HG03442 (cell line): ENCODE measurements around the gene CDC42BPB.

Experiments
- ATAC-seq: cut with Tn5 transposase; IDR thresholded peaks from one replicate; pipeline ENCODE4 v1.9.1; 2021; ENCODE audit warnings: mild to moderate bottlenecking, moderate library complexity; ENCODE audit not compliant: unreplicated experiment

Gene CDC42BPB

DNA sequence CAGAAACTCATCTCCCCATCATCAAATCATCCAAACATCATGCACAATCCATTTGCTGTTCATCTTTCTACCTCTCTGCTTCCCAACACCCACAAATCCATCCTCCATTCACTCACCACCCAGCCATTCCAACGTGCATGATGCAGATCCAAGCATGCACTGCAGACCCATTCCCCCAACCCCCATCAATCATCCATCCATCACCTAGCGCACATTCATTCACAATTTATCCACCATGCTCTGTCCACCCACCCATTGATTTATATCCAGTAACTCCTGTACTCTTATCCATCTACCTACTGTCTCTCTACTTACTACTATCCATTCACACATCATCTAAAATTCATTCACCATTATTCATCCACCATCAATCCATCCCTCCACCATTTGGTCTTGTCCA, 138.9 kb downstream of the CDC42BPB start:
- no peak for ATAC-seq

DNA sequence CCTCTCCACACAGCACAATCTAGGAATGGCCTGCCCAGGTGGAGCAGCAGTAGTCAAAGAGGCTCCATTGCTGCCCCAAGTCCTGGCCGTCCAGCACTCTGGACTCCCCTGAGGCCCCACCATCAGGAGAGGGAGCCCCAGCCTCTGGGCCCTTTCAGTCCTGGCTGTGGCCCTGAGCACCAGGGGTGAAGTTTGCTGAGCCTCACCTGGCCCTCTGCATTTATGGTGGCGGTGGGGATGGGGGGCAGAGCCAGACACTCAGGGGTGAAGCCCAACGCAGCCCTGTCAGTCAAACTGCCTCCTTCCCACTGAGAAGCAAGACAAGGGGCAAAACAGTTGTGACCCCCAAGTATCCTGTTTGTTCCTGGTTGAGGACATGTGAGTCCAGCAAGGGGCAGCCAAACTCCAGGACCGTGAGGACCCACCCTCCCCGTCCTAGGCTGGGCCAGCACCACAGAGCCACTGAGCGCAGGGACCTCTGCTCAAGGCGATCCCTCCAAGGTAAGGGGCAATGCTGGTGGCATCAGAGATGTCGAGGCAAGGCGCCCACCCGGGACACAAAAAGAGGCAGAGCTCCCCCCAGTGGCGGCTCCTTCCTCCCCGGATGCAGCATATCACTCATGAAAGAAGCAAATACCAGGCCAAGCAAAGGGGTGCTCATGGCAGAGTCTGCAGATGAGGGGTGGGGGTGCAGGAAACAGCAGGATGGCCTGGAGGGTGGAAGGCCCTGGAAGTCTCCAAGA, 139.7 kb downstream of the CDC42BPB start:
- ATAC-seq, result no peak

DNA sequence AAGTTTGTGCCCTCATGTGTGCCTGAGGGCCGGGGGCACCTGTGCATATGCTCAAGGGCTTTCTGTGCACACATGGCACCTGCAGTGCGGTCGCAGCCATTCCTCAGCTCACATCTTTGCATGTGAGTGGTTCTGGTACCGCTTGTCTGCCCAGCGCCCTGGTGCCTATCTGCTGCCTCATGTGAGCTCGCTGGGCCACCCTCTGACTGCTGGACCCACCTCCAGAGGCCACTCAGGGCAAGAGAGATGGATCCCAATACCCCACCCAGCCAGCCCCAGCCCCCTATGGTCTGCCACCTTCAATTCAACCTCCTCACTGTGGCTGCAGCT, 140.3 kb downstream of the CDC42BPB start:
- no peak for ATAC-seq

DNA sequence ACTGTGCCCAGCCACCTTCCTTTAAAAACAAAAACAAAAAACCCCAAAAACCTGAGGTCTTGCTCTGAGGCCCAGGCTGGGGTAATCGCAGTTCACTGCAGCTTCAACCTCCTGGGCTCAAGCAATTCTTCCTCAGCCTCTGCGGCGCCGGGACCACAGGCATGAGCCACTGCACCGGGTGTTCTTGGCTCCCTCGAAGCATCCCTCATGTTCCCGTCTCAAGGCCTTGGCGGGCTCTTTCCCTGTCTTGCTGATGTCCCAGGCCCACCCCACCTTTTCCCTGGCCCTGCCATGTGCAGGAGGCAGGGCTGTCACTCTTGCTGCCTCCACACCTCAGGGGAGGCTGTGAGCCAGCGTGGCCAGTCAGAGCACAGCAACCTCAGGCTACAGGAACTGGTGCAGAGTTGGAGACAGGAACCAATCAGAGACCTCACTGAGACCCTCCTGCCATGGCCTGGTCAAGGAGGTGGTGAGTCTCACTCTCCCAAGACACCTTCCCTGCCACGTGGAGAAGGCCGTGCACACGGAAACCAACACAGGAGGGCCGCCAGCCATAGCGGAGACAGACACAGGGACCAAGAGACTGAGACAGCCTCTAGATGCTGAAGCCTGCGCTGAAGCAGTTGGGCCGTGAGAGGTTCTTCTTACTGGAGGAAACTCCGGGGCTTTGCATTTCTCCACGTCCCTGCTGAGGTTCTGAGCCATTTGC, 140.8 kb downstream of the CDC42BPB start:
- no peak for ATAC-seq

DNA sequence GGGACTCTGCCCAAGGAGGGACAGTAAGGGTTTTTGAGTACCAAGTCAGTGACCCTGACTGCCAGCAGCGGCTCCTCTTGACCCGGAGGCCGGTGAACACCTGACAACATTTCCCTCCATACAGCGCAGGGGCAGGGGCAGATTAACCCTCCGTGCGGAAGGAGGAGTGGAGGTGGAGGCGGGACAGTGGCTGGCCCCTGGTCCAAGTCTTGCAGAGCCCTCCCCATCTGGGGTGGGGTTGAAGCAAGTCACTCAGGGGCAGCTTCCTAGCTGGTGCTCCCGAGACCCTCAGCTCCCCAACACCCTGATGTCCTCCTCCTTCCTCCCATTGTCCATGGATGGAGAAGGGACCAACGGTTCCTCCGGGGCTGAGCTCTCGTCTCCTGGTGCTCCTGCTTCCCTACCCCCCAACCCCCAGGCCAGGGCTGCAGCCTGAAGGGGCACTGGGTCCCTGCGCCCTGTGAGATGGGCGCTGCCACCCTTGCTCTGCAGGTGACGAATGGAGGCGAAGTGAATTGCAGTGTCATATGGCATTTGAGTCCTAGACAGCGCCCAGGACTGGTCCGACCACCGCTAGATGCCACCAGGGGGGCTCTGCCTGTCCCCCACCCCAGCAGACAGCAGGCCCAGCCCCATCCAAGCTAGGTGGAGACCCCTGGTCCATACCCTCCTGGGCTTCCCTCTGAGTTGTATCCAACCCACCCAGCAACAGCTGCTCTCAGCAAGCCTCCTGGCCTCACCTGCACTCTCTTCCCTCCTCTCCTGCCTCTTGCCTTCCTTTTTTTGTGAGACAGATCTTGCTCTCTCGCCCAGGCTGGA, 141.8 kb downstream of the CDC42BPB start:
- no peak for ATAC-seq

DNA sequence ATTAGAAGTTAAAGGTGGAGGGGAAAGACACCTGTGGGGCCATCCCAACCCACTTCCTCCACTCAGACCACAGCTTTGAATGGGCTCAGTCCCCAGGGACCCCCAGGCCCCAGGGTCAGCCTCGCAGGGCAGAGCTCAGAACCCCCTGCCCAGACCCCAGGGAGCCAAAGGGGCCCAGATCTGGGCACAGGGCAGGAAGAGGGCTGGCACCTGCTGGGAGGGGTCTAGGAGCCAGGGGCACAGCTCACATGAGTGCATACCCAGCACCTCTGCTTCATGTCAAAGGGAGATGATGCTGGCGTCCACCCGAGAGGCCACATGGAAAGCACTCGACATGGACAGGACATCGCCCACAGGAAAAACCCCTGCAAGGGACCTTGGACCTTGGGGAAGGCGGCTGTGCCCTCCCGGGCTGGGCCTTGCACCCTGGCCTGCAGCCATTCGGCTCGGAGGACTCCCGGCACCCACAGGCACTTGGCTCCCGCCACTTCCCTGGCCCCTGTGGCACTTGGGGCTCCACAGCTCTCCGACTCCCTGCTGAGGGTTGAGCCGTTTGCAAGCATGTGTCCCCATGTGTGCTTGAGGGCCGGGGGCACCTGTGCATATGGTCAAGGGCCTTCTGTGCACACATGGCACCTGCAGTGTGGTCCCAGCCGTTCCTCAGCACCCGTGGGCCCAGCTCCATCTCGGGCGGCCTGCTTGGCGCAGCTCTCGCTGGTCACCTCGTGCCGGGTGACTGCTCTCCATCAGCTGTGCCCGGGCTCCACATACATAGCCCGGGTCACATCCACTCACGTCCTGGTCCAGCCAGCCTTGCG, 142.7 kb downstream of the CDC42BPB start:
- no peak for ATAC-seq

DNA sequence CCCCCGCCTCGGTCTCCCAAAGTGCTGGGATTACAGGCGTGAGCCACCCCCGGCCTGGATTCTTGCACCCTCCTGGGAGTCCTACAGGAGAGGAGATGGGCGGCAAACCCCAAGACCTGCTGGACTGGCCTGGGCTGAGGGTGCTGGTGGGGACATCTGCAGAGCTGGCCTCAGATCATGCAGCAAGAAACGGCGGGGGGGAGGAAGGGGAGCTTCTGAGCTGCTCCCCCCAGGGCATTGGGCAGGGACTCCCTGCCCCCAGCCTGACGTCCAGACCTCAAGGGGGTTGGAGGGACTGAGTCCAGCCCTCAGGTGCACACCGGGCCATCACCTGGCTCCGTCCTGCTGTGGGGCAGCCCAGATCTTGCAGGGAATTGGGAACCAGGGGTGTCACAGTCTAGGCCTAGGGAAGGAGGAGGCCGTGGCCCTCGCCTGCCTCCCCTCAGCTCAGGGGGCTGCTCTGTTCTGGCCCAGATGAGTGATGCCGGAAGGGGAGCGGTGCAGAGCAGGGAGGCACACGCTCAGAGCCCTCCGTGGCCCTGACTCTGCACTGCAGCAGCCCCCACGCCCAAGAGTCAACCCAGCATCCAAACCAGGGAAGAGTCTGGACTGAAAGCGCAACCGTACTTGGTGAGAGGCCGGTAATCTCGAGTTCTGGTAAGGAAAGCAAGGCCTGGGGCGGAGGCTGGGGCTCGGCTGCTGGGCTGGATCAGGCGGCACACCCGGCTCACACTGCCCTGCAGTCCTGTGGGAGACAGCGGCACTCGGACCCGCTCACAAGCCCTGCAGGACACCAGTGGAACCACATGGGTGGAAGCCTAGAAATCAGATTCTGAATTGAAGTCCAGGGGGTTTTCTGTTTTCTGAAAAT, 143.8 kb downstream of the CDC42BPB start:
- ATAC-seq, result no peak

DNA sequence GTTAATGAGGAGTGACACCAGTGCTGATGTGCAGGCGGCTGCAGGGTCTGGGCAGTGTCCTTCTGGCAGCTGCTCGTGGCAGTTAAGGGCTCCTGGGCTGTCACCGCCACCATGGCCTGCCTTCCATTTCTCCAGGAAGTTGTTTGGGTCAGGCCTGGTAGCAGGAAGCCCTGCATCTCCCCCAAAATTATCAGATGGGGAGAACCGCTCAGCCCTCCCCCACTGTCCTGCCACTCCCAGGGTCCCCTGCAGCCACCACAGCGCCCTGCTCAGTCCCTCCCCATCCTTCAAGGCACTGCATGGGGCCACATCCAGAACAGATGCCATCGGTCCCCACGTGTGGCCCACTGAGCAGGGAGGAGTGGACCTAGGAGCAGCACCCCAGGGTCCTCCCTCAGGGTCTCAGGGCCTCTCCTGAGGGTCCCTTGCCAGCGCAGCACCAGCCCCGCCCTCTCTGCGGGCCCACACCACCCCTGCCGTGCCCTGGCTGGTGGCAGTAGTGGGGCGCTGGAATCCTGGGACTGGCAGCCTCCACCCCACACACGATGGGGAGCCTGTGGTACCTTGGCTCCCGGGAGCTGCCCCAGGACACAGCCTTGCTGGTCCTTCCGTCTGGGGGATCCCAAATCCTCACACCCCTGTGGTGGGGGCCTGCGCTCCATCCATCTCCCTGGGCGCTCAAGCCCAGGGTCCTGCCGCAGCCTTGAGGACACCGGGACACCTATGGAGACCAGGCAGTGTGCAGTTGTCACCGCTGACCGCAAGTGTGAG, 145.2 kb downstream of the CDC42BPB start:
- ATAC-seq, result no peak

DNA sequence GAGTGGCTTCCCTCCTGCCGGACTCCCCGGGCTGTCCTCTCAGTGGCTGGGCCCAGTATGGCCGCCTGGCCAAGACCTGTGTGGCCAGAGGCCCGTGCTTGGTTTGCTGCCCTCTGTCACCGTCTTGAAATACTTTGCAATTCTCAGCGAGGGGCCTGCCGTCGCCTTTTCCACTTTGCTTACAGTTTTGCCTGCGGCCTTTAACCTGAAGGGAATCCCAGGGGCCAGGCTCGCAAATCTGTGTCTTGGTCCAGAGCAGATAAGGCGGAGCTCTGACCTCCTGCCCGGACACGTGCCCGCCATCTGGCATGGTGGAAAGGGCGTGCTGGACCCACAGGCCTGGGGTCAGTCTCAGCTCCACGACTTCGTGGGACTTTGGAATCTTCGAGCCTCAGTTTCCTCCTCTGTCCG, 145.8 kb downstream of the CDC42BPB start:
- no peak for ATAC-seq

DNA sequence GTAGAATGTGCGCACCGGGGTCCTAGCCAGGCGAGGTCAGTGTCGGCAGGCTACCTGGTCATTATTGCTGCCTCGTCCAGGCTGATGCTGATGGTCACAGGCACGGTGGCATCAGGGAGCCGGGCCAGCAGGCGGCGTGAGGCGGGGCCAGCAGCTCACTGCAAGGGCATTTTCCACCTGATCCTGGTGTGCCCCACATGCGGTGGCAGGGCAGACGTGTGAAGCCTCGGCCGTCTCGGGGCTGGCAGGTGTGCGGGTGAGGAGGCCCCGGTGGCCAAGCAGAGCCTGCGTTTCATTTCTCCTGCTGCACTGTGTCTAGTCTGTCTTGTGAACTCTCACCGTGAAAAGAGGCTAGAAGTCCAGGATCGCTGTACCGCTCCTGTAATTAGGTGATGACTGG, 146.9 kb downstream of the CDC42BPB start:
- no peak for ATAC-seq

DNA sequence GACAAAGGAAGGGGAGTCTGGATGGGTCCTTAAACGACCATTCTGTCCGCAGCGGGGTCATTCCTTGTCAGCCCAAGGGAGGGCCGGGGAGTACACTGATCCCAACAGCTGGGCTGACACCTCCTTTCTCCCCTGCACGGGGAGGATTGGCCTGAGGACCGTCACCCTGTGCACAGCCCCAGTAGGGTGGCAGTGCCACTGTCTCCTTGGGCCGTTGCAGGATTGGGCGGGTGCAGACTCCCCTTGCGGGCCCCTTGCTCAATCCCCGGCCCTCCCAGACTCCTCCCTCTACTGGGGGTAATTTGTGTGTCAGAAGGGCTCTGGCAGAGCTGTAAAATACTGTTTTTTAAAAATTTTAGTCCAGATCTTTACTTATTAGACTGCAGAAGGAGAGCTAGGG, 147.4 kb downstream of the CDC42BPB start:
- no peak for ATAC-seq

DNA sequence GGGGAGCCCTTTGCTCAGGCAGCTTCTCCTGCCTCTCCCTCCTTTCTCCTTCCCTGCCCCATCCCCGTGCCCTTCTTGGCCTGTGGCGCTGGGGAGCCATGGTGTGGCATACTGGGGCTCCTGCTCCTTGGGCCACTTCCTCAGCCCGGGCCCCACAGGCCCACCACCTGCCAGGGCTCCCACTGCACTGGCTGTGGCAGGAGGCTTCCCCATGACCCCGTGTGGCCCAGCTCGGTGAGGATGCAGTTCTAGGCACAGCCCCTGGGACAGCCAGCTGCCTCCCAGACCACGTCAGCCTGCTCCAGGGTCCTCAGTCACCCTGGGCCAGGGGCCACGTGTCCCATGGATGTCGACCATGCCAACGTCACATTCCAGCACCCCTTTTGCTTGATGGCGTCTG, 147.9 kb downstream of the CDC42BPB start:
- no peak for ATAC-seq

DNA sequence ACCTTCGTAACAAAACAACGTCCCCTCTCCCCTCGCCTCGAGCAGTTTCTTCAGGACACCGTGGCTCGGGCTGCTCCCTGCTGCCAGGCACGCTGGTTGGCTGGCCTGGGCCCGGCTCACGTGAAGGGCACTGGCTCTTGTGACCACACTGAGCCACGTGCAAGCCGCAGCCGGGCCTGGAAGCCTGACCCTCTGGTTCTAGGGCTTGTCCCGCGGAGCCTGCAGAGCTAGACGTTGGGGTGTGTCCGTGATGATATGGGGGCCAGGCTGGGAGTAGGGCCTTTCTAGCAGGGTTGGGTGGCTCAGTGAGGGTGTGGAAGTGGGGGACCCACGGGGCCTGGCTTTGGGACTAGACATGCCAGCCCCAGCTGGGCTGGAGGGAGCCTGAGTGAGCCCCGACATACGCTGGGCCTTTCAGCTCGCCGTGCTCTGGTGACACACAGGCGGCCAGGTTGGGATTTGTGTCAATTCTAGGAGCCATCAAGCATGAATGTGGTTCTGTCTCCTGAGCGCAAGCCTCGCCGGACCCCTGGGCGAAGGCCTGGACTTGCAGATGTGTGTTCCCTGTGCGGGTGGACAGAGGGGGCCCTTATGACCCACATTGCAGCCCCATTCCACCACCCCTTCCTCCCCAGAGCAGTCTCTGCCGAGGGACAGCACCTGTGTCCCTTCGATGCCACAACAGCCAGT, 148.4 kb downstream of the CDC42BPB start:
- ATAC-seq, result no peak

DNA sequence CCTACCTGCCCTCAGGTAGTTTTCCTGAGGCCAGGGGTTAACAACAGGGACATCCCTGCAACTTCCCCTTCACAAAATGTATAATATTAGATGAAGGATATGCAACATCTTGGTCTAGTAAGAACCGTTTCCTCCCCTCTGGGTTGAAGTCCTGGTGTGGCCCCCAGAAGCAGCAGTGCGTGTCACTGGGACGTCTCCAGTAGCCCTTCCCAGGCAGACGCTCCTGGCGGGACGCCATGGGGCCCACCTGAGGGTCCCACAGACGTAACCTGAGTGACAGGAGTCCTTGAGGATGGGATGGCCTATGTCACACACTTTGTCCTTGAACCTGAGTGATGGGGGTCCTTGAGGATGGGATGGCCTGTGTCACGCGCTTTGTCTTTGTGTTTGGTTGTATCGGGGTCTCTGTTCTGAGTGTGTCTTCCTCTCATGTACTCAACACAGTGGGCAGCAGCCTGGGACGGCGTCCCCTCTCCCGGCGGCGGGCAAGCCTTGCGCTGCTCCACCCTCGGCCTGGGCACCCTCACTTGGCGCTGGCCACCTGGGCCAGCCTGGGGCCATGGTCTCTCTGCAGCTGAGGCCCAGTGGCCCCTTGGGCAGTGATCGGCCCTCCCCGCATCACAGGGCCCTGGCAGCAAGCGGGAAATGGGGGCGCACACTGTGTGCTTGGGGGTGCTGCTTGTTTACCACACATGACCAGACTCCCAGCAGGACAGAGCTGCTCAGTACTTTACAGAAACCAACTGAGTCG, 149.2 kb downstream of the CDC42BPB start:
- ATAC-seq, result no peak

DNA sequence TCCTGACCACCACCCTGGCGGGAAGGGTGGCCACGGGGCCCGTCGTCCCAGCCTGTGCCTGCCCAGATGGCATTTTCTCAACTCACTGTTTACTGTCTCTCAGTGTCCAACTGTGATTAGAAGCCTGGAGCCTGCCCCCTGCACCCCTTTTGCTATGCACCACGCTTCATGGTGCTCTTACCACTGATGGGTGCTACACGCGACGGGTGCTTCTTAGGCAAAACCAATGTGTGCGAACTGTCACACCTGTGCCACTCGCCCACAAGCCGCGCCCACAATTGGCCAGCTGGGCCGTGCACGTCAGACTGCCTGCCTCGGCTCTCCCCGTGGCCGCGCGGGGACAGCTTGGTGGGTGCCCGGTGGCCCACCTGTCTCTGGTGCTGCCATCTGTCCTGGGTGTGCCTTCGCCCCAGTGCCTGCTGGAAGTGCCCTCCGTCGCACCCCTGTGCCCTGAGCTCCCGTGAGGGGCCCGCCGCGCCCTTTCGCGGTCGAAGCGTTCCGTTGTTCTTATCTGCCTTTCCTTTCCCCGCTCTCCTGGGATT, 150.0 kb downstream of the CDC42BPB start:
- no peak for ATAC-seq

DNA sequence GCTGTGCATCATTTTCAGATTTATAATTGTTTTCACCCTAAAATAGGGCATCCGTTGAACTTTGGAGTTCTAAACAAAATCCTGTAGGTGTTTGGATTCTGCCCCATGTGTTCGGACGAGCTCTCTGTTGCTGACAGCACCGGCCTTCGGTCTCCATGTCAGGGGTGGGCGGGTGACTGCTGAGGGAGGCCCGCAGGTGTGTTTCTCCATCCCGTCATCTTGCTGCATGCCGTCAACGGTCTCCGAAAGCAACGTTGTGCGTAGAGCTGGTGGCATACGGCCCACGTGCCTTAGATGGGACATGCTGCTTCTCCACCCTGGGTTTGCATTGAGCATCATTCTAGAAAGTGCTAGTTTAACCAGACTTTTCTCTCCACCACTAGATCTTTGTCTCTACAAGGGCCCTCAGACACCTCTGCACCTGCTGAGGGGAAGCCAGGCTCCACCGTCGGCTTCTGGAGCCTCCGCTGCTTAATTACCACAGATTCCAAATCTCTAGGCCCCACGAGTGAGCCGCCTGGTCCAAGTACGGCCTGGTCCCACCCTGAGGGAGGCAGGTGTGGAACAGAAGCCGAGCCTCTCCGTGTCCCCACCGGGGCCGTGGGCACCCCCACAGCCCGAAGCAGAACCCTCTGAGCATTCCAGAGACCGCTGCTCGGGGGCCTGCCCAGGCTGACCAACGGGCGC, 150.6 kb downstream of the CDC42BPB start:
- no peak for ATAC-seq
